Spleen (tissue), 7 donors: ENCODE data around the gene RTKN.

ENCODE experiments used
- CTCF ChIP-seq, 11 experiments: fragments of 200-600 bp in 7 of 11; fragments of 450-650 bp in 4 of 11; sonication (generic) in 4 of 11; IDR thresholded peaks in 8 of 11; conservative IDR thresholded peaks in 3 of 11; 1 replicate in 7 of 11; 2 replicates in 4 of 11; pipeline versions ENCODE4 v1.4.0 to v1.8.0; 2016 to 2021; ENCODE audit warnings: antibody characterized with exemption in 11 of 11, inconsistent platforms in 4 of 11, mild to moderate bottlenecking in 1 of 11
- POLR2A ChIP-seq, 3 donors: fragments of 450-650 bp; IDR thresholded peaks; one replicate each; pipeline ENCODE4 v1.5.1; 2017; ENCODE audit warnings: antibody characterized with exemption in 3 of 3, mild to moderate bottlenecking in 1 of 3
- POLR2AphosphoS5 ChIP-seq, 3 donors: sonication (generic); formaldehyde crosslinking; IDR thresholded peaks; one replicate each; pipeline ENCODE4 v1.5.1; 2017; ENCODE audit warnings: antibody characterized with exemption in 3 of 3
- donor health status: DM: no; HTN: no; CAD: no; lungs with moderate emphysema.
- donor health status: DM: no; HTN: no; CAD: no.
- donor health status: DM: no; HTN: no; CAD: no.

GRCh38 chr2:74391209-74391579, 50.5 kb downstream of the RTKN start:
- TF ChIP-seq POLR2AphosphoS5 (IDR thresholded peaks at IDR 0.05), result no peak
- no peak for TF ChIP-seq CTCF (IDR thresholded peaks at IDR 0.05 in 8 of 11, conservative IDR thresholded peaks at IDR 0.05 in 3 of 11)
- TF ChIP-seq POLR2A (IDR thresholded peaks at IDR 0.05), result no peak
